ENCODE data around the gene HNRNPA1L2. TPM values are rescaled to one million over a fixed set of nuclear protein-coding genes. Genes with fewer than 3 reads are reported as not detected.

HNRNPA1L2 gene
- total RNA-seq, 1 experiment from 2014 or later: 10.6 TPM

DNA sequence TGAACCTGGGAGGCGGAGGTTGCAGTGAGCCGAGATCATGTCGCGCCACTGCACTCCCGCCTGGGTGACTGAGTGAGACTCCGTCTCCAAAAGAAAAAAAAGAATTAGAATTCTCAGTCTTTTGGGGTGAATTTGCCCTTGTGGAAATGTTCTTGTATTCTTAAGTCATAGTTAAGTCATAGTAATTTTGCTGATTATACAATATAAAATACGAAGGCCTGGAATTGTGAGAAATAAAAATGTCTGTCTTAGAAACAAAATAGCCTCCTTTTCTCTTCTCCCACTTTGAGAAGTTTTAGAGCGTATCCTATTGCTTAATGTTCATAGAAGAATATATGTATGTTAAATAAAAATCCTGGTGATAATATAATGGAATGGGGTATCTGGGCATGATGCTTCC lies 28.5 kb downstream of the HNRNPA1L2 start:
- H4K91ac ChIP-seq (ENCODE audit: insufficient read length, low read depth, low read length): no peak overlapping the region
- no peak for DNase-seq
- H3K27me3 ChIP-seq (ENCODE audit: insufficient read depth, low read length): no peaks in the 10 kb centered on the region

More for the DNA sequence above, 28.5 kb downstream of the HNRNPA1L2 start:
- H2AK5ac ChIP-seq (ENCODE audit: insufficient read length, low read length): no peak overlapping the region
- TF ChIP-seq CTCF (conservative IDR thresholded peaks at IDR 0.05): no peak
- WGBS (ENCODE audit: extremely low coverage, insufficient read length, low lambda C conversion rate): no CpG with 5 or more reads among the region's 8 CpGs
- Mint-ChIP-seq H3K27me3 (ENCODE audit: low read depth) (no peaks in the 10 kb centered on the region), H3K4me3 (no peak overlapping the region), H3K9me3 (no peaks in the 10 kb centered on the region), H3K27ac (no peak overlapping the region; a peak in 1 of 7 replicates), H3K4me1 (peaks cover 0 to 5% of the 10 kb centered on the region in 2 experiments; a peak in 2 of 4 replicates), H3K36me3 (ENCODE audit: insufficient read depth in 1 of 3, low read depth in 3 of 3) (peaks cover 16 to 55% (median 39%) of the 10 kb centered on the region in 3 experiments; a peak in 6 of 7 replicates)
- no peak overlapping the region for H2BK120ac ChIP-seq (ENCODE audit: low read depth, low read length, poor library complexity, severe bottlenecking)
- no peaks in the 10 kb centered on the region for H3K4me1 ChIP-seq (ENCODE audit: insufficient read depth, low read length)
- no peaks in the 10 kb centered on the region for H4K20me1 ChIP-seq (ENCODE audit: control insufficient read depth, insufficient read depth, insufficient read length)
- no peak overlapping the region for H2BK12ac ChIP-seq (ENCODE audit: insufficient read length, low read depth, low read length)
- H3K9ac ChIP-seq (ENCODE audit: extremely low read depth, insufficient read length, low read length): no peak overlapping the region
- H2AFZ ChIP-seq (ENCODE audit: low read length): no peak overlapping the region
- H3K4ac ChIP-seq (ENCODE audit: low read depth, low read length): no peak overlapping the region
- no peaks in the 10 kb centered on the region for H3K23me2 ChIP-seq (ENCODE audit: insufficient read length, low read depth, low read length, poor library complexity, severe bottlenecking)
- no peak overlapping the region for H3K18ac ChIP-seq (ENCODE audit: insufficient read length, low read depth, low read length)
- no peak overlapping the region for H3K14ac ChIP-seq (ENCODE audit: insufficient read depth, low read length)
- no peaks in the 10 kb centered on the region for H3K79me2 ChIP-seq (ENCODE audit: insufficient read depth, low read length)
- no peak overlapping the region for H3K56ac ChIP-seq (ENCODE audit: insufficient read length, low read depth, low read length)
- no peak overlapping the region for H3K27ac ChIP-seq (ENCODE audit: insufficient read length, low read depth, low read length)
- no peak overlapping the region for H3K4me2 ChIP-seq (ENCODE audit: insufficient read depth, insufficient read length, low read length)
- H2BK20ac ChIP-seq (ENCODE audit: low read depth, low read length, poor library complexity, severe bottlenecking): no peak overlapping the region
- H4K8ac ChIP-seq (replicated peaks; ENCODE audit: insufficient read length, low read depth, low read length): no peak overlapping the region
- H2BK5ac ChIP-seq (ENCODE audit: insufficient read length, low read length): no peak overlapping the region
- H3K23ac ChIP-seq (ENCODE audit: insufficient read length, low read depth, low read length): no peak overlapping the region
- no peaks in the 10 kb centered on the region for H3K79me1 ChIP-seq (ENCODE audit: insufficient read depth, low read depth, low read length, poor library complexity, severe bottlenecking)
- no peak overlapping the region for H4K5ac ChIP-seq (ENCODE audit: insufficient read length, low read depth, low read length)
- no peak overlapping the region for H2BK15ac ChIP-seq (ENCODE audit: low read depth, low read length)
- no peaks in the 10 kb centered on the region for H3K9me3 ChIP-seq (ENCODE audit: control insufficient read depth, low read depth, low read length)
- no peak overlapping the region for H3T11ph ChIP-seq (ENCODE audit: low read length)
